Measurements from ENCODE around the gene SLC6A18.

The SLC6A18 gene

DNA sequence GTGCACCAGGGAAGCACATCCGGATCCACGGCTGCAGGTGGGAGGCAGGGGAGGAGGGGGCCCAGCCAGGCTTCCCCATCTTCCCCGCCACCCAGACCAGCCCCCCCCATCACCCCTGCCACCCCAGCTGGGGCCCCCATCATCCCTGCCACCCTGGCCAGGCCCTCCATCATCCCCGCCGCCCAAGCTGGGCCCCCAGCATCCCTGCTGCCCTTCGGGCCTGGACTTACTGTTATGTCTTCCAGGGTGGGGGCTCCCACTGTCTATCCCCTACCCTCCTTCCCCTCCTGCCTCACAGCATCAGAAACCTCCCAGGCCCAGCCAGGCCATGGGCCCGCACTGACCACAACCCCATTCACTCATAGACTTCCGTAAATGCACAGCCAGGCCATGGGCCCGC is 27.5 kb downstream of the SLC6A18 start:
- H3K4me3 ChIP-seq (ENCODE audit: low read depth, low read length) = no peak overlapping the region
- CTCF ChIA-PET = no interaction called here

DNA sequence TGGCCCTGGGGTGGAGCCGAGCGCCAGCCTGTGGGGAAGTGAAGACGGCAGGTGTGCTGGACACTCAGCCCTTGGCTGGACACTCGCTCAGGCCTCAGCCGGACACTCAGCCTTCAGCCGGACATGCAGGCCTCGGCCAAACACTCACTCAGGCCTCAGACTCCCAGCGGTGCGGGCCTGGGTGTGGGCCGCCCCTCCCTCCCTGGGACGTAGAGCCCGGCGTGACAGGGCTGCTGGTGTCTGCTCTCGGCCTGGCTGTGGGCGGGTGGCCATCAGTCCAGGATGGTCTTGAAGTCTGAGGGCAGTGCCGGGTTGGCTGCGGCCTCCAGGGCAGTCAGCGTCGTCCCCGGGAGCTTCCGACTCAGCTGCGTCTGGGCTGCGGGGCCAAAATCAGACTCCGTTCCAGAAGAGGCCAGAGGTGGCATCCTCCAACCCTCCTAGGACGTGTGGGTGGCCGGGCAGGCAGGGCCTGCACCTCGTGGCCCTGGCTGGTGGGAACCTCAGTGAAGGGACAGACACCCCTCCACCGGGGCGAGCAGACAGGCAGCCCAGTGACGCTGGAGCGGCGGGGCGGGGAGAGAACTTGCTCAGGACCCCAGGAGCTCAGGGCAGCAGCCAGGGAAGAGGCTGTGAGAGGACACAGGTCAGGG is 28.4 kb downstream of the SLC6A18 start:
- POLR2A ChIA-PET = no interaction called here
- H3K36me3 ChIP-seq (ENCODE audit: control insufficient read depth in 2 of 2, insufficient read depth in 1 of 2, low read length in 2 of 2) = no peaks in the 10 kb centered on the region
- no peaks in the 10 kb centered on the region for H3K9me3 ChIP-seq (ENCODE audit: control insufficient read depth, insufficient read depth, low read depth, low read length)
- CTCF ChIA-PET = no interaction called here
- no peaks in the 10 kb centered on the region for H3K4me1 ChIP-seq (ENCODE audit: control insufficient read depth, insufficient read depth, low read length)
- no peak overlapping the region for H3K27ac ChIP-seq (ENCODE audit: extremely low read depth, low read depth, low read length)
- no peak overlapping the region for H3K4me3 ChIP-seq (ENCODE audit: low read depth, low read length)
- TF ChIP-seq ZNF133 (tag by site-specific recombination; IDR thresholded peaks at IDR 0.05) (no peak), MZF1 (tag by site-specific recombination; IDR thresholded peaks at IDR 0.05; ENCODE audit: borderline replicate concordance) (no peak), ZNF639 (tag by site-specific recombination; IDR thresholded peaks at IDR 0.05) (no peak), ZNF837 (tag by site-specific recombination; IDR thresholded peaks at IDR 0.05) (no peak), ZNF324 (tag by site-specific recombination; IDR thresholded peaks at IDR 0.05) (no peak), ZNF280C (tag by site-specific recombination; IDR thresholded peaks at IDR 0.05) (no peak)

More for the DNA sequence above, 27.5 kb downstream of the SLC6A18 start:
- TF ChIP-seq YY2 (tag by site-specific recombination; IDR thresholded peaks at IDR 0.05) = no peak
- no peak for TF ChIP-seq ZNF266 (tag by site-specific recombination; IDR thresholded peaks at IDR 0.05; ENCODE audit: low read depth)
- no peak for TF ChIP-seq ZNF654 (tag by site-specific recombination; IDR thresholded peaks at IDR 0.05; ENCODE audit: low read depth)
- TF ChIP-seq ZBTB1 (tag by site-specific recombination; IDR thresholded peaks at IDR 0.05) = no peak
- TF ChIP-seq SP7 (tag by site-specific recombination; IDR thresholded peaks at IDR 0.05) = no peak
- TF ChIP-seq, protein P1, sequence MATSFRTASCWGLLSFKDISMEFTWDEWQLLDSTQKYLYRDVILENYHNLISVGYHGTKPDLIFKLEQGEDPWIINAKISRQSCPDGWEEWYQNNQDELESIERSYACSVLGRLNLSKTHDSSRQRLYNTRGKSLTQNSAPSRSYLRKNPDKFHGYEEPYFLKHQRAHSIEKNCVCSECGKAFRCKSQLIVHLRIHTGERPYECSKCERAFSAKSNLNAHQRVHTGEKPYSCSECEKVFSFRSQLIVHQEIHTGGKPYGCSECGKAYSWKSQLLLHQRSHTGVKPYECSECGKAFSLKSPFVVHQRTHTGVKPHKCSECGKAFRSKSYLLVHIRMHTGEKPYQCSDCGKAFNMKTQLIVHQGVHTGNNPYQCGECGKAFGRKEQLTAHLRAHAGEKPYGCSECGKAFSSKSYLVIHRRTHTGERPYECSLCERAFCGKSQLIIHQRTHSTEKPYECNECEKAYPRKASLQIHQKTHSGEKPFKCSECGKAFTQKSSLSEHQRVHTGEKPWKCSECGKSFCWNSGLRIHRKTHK (tag by site-specific recombination; IDR thresholded peaks at IDR 0.05) = no peak
- no peak for TF ChIP-seq ZNF324 (tag by site-specific recombination; IDR thresholded peaks at IDR 0.05)
- no peak for TF ChIP-seq ZNF23 (tag by site-specific recombination; IDR thresholded peaks at IDR 0.05; ENCODE audit: borderline replicate concordance)
- no peak for TF ChIP-seq ZNF776 (tag by site-specific recombination; IDR thresholded peaks at IDR 0.05; ENCODE audit: borderline replicate concordance)
- no peak for TF ChIP-seq AEBP2 (tag by site-specific recombination; IDR thresholded peaks at IDR 0.05; ENCODE audit: borderline replicate concordance)
- TF ChIP-seq ZNF830 (tag by site-specific recombination; IDR thresholded peaks at IDR 0.05; ENCODE audit: low read depth) = no peak
- no peak for TF ChIP-seq ZNF112 (tag by site-specific recombination; IDR thresholded peaks at IDR 0.05)
- no peak for TF ChIP-seq ZNF561 (tag by site-specific recombination; IDR thresholded peaks at IDR 0.05; ENCODE audit: borderline replicate concordance)
- no peak for TF ChIP-seq ZNF350 (tag by site-specific recombination; IDR thresholded peaks at IDR 0.05)
- TF ChIP-seq ZNF692 (tag by site-specific recombination; IDR thresholded peaks at IDR 0.05) = no peak
- no peak for TF ChIP-seq GLIS1 (tag by site-specific recombination; IDR thresholded peaks at IDR 0.05)
- TF ChIP-seq, protein P2, sequence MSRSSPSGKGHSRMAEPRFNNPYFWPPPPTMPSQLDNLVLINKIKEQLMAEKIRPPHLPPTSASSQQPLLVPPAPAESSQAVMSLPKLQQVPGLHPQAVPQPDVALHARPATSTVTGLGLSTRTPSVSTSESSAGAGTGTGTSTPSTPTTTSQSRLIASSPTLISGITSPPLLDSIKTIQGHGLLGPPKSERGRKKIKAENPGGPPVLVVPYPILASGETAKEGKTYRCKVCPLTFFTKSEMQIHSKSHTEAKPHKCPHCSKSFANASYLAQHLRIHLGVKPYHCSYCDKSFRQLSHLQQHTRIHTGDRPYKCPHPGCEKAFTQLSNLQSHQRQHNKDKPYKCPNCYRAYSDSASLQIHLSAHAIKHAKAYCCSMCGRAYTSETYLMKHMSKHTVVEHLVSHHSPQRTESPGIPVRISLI (tag by site-specific recombination; IDR thresholded peaks at IDR 0.05) = no peak
- POLR2A ChIA-PET = no interaction called here
- no peaks in the 10 kb centered on the region for H3K9me3 ChIP-seq (ENCODE audit: control insufficient read depth, insufficient read depth, low read depth, low read length)
- no peaks in the 10 kb centered on the region for H3K36me3 ChIP-seq (ENCODE audit: control insufficient read depth in 2 of 2, insufficient read depth in 1 of 2, low read length in 2 of 2)
- no peaks in the 10 kb centered on the region for H3K4me1 ChIP-seq (ENCODE audit: control insufficient read depth, insufficient read depth, low read length)
- H3K27ac ChIP-seq (ENCODE audit: extremely low read depth, low read depth, low read length) = no peak overlapping the region
